A549 (cell line): ENCODE data around the gene SLC45A2. TPM values are rescaled to one million over a fixed set of nuclear protein-coding genes. Genes with fewer than 3 reads are reported as not detected.

Experiments
- ATAC-seq, 2 experiments: fragments of 200-7000 bp in 1 of 2; fragments of >200 bp in 1 of 2; cut with Nextera tagmentation in 1 of 2; cut with Tn5 transposase in 1 of 2; 3 replicates each; pipeline versions ENCODE4 v1.8.0 to v1.9.1; 2018 to 2020; ENCODE audit warnings: mild to moderate bottlenecking in 1 of 2, moderate library complexity in 1 of 2
- CTCF ChIA-PET: fragments of 300-600 bp; sonication (Branson Sonifier 250); formaldehyde crosslinking; extraction: SDS; loops from one replicate; lab custom pipeline; 2021; ENCODE audit warnings: antibody characterized with exemption, inconsistent platforms; lab: Yijun Ruan, JAX
- POLR2A ChIA-PET: fragments of 350-600 bp; formaldehyde crosslinking; extraction: SDS; loops from one replicate; lab custom pipeline; 2021; ENCODE audit warnings: antibody characterized with exemption, inconsistent platforms; lab: Yijun Ruan, JAX
- DNase-seq, 2 experiments: peaks; one replicate each; pipeline versions ENCODE4 v3.0.0 to v3.0.0-alpha.2; 2011 to 2016; ENCODE audit warnings: low read depth in 1 of 2, low spot score in 1 of 2
- FAIRE-seq: peaks from 2 replicates; lab custom pipeline; 2011; peaks lifted over from hg19 to GRCh38; lab: Jason Lieb, UNC
- H3K27ac ChIP-seq, 2 experiments: fragments of >200 bp; sonication (Bioruptor Twin); formaldehyde crosslinking; 3 replicates each; pipeline ENCODE4 v1.5.1; 2016 to 2017
- H3K4me1 ChIP-seq: fragments of >200 bp; sonication (Bioruptor Twin); formaldehyde crosslinking; 3 replicates; pipeline ENCODE4 v1.6.1; 2016
- H3K4me2 ChIP-seq: fragments of >200 bp; sonication (Bioruptor Twin); formaldehyde crosslinking; 3 replicates; pipeline ENCODE4 v1.6.1; 2016
- H3K4me3 ChIP-seq: fragments of >200 bp; sonication (Bioruptor Twin); formaldehyde crosslinking; 3 replicates; pipeline ENCODE4 v1.5.1; 2016
- H3K9me3 ChIP-seq: fragments of >200 bp; sonication (Bioruptor Twin); formaldehyde crosslinking; 3 replicates; pipeline ENCODE4 v1.6.1; 2016
- CBX2 ChIP-seq: fragments of 200-600 bp; sonication (generic); IDR thresholded peaks from 2 replicates; pipeline ENCODE4 v1.6.1; 2016; ENCODE audit warnings: low read depth, mild to moderate bottlenecking, borderline replicate concordance
- CHD4 ChIP-seq: fragments of 200-600 bp; sonication (generic); IDR thresholded peaks from 2 replicates; pipeline ENCODE4 v1.6.1; 2016; ENCODE audit warnings: antibody characterized with exemption, mild to moderate bottlenecking, borderline replicate concordance
- EHF ChIP-seq: fragments of 250-450 bp; sonication (Bioruptor Pico); IDR thresholded peaks from 2 replicates; pipeline ENCODE4 v1.5.0; 2020; ENCODE audit warnings: mild to moderate bottlenecking
- GATA3 ChIP-seq: IDR thresholded peaks from 2 replicates; pipeline ENCODE4 v1.6.1; 2012; ENCODE audit warnings: borderline replicate concordance
- HEYL ChIP-seq: fragments of 250-450 bp; sonication (Bioruptor Pico); IDR thresholded peaks from 2 replicates; pipeline ENCODE4 v1.8.0; 2021; ENCODE audit warnings: mild to moderate bottlenecking, moderate library complexity
- KDM5A ChIP-seq: fragments of 200-600 bp; sonication (generic); IDR thresholded peaks from 2 replicates; pipeline ENCODE4 v1.6.1; 2016; ENCODE audit warnings: antibody characterized with exemption, mild to moderate bottlenecking
- MAFK ChIP-seq: fragments of 450-650 bp; IDR thresholded peaks from 2 replicates; pipeline ENCODE4 v1.6.1; 2014; ENCODE audit not compliant: partially characterized antibody
- NFE2L2 ChIP-seq: fragments of 150-350 bp; conservative IDR thresholded peaks from 2 replicates; pipeline ENCODE4 v1.6.1; 2014; ENCODE audit warnings: low read length
- NPAS2 ChIP-seq: fragments of 250-450 bp; sonication (Bioruptor Pico); IDR thresholded peaks from 2 replicates; pipeline ENCODE4 v1.8.0; 2022; ENCODE audit warnings: mild to moderate bottlenecking, moderate library complexity, borderline replicate concordance
- POLR2A ChIP-seq: IDR thresholded peaks from 2 replicates; pipeline ENCODE4 v1.6.1; 2012; ENCODE audit warnings: mild to moderate bottlenecking, low read length
- POLR2AphosphoS2 ChIP-seq: conservative IDR thresholded peaks from 2 replicates; pipeline ENCODE4 v1.6.1; 2012; ENCODE audit warnings: low read length, improper control_type of control experiment, inconsistent platforms
- RAD21 ChIP-seq, 2 experiments: fragments of >200 bp in 1 of 2; sonication (Bioruptor Twin) in 1 of 2; formaldehyde crosslinking in 1 of 2; IDR thresholded peaks in 1 of 2; conservative IDR thresholded peaks in 1 of 2; 2 replicates in 1 of 2; 3 replicates in 1 of 2; pipeline ENCODE4 v1.6.1; 2012 to 2018; ENCODE audit warnings: inconsistent platforms in 1 of 2
- RARB ChIP-seq: fragments of 250-450 bp; sonication (Bioruptor Pico); IDR thresholded peaks from 2 replicates; pipeline ENCODE4 v1.8.0; 2021; ENCODE audit warnings: mild to moderate bottlenecking, moderate library complexity
- RFX5 ChIP-seq: fragments of 450-650 bp; IDR thresholded peaks from 2 replicates; pipeline ENCODE4 v1.7.1; 2014; ENCODE audit warnings: antibody characterized with exemption, mild to moderate bottlenecking, moderate library complexity
- SMC3 ChIP-seq: fragments of >200 bp; sonication (Bioruptor Twin); formaldehyde crosslinking; IDR thresholded peaks from 3 replicates; pipeline ENCODE4 v1.6.1; 2018; ENCODE audit warnings: inconsistent platforms
- USF2 ChIP-seq: fragments of 450-650 bp; IDR thresholded peaks from 2 replicates; pipeline ENCODE4 v1.6.1; 2014; ENCODE audit warnings: antibody characterized with exemption
- ZSCAN20 ChIP-seq: fragments of 250-450 bp; sonication (Bioruptor Pico); IDR thresholded peaks from 2 replicates; pipeline ENCODE4 v1.8.0; 2022; ENCODE audit warnings: mild to moderate bottlenecking, moderate library complexity
- WGBS: methylation state at CpG from one replicate; pipeline ENCODE4 v1.1.6; 2017; ENCODE audit errors: missing lambda C conversion rate; 5-methylcytosine and 5-hydroxymethylcytosine counted together
- polyA plus RNA-seq, 4 experiments: library from polyadenylated mRNA; depleted of rRNA in 3 of 4; stranded (reverse); fragments of >200 nt; fragmentation: RNase III in 1 of 4; extraction: RNeasy Plus Mini Kit Qiagen cat#74134 plus additional on column Dnase treatment in 1 of 4; gene quantifications; 2 replicates in 3 of 4; 3 replicates in 1 of 4; pipeline ENCODE4 v1.2.3, GENCODE V29; 2011 to 2017
- TF ChIP-seq, protein P1 (sequence below): IDR thresholded peaks from 2 replicates; pipeline ENCODE4 v1.6.1; 2012
- TF ChIP-seq, protein P2 (sequence below): fragments of >200 bp; sonication (Bioruptor Twin); formaldehyde crosslinking; IDR thresholded peaks from 3 replicates; pipeline ENCODE4 v1.6.1; 2016
- TF ChIP-seq, protein P3 (sequence below): fragments of 250-450 bp; sonication (Bioruptor Pico); IDR thresholded peaks from 2 replicates; pipeline ENCODE4 v1.5.0; 2020; ENCODE audit warnings: low read depth, mild to moderate bottlenecking, moderate library complexity
- TF ChIP-seq, protein P4 (sequence below): fragments of >200 bp; sonication (Bioruptor Twin); formaldehyde crosslinking; IDR thresholded peaks from 3 replicates; pipeline ENCODE4 v1.5.1; 2016

The SLC45A2 gene
- polyA plus RNA-seq, 2 of the 4 experiments (the other 2 are of a cell fraction), result not detected

- ChIA-PET POLR2A (no interaction called here), CTCF (interaction anchor here (1.7 kb wide), 1 partner anchor 10 kb away, joined by 3 read pairs; no protein-coding TSS in a partner anchor)
- no peaks in the 10 kb centered on the region for H3K9me3 ChIP-seq
- no peak for FAIRE-seq
- H3K27ac ChIP-seq, result no peak overlapping the region
- DNase-seq, result peak in 1 of 2 experiments; percentile 19
- no peak overlapping the region for H3K4me3 ChIP-seq
- no peak overlapping the region for H3K4me2 ChIP-seq
- peaks cover 4% of the 10 kb centered on the region; the same call in 2 of the 3 replicates for H3K4me1 ChIP-seq
- no peak for TF ChIP-seq NPAS2 (CRISPR knock-in tag)
- no peak for TF ChIP-seq HEYL (CRISPR knock-in tag)
- TF ChIP-seq CHD4, result no peak
- no peak for TF ChIP-seq NFE2L2
- TF ChIP-seq USF2, result no peak
- TF ChIP-seq, protein P1, sequence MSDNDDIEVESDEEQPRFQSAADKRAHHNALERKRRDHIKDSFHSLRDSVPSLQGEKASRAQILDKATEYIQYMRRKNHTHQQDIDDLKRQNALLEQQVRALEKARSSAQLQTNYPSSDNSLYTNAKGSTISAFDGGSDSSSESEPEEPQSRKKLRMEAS, result no peak
- TF ChIP-seq EHF (CRISPR knock-in tag), result no peak
- TF ChIP-seq RFX5, result no peak
- no peak for TF ChIP-seq ZSCAN20
- TF ChIP-seq POLR2AphosphoS2, result no peak
- no peak for TF ChIP-seq CBX2
- TF ChIP-seq KDM5A, result no peak
- TF ChIP-seq, protein P2, sequence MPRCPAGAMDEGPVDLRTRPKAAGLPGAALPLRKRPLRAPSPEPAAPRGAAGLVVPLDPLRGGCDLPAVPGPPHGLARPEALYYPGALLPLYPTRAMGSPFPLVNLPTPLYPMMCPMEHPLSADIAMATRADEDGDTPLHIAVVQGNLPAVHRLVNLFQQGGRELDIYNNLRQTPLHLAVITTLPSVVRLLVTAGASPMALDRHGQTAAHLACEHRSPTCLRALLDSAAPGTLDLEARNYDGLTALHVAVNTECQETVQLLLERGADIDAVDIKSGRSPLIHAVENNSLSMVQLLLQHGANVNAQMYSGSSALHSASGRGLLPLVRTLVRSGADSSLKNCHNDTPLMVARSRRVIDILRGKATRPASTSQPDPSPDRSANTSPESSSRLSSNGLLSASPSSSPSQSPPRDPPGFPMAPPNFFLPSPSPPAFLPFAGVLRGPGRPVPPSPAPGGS, result no peak
- no peak for TF ChIP-seq GATA3
- TF ChIP-seq POLR2A, result no peak
- no peak for TF ChIP-seq RARB (CRISPR knock-in tag)
- TF ChIP-seq, protein P3, sequence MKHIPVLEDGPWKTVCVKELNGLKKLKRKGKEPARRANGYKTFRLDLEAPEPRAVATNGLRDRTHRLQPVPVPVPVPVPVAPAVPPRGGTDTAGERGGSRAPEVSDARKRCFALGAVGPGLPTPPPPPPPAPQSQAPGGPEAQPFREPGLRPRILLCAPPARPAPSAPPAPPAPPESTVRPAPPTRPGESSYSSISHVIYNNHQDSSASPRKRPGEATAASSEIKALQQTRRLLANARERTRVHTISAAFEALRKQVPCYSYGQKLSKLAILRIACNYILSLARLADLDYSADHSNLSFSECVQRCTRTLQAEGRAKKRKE, result no peak
- ATAC-seq, result no peak
- 80% methylated on average over 10 of the region's 10 CpGs for WGBS
Measured at GRCh38 chr5:34001241-34001841, 16.8 kb upstream of the SLC45A2 start.

GRCh38 chr5:33999978-34000377, 15.5 kb upstream of the SLC45A2 start:
- Histone ChIP-seq H3K27ac (no peak overlapping the region), H3K4me3 (no peak overlapping the region), H3K9me3 (no peaks in the 10 kb centered on the region), H3K4me2 (no peak overlapping the region), H3K4me1 (peaks cover 4% of the 10 kb centered on the region; the same call in 2 of the 3 replicates)
- no peak for ATAC-seq
- ChIA-PET CTCF (interaction anchor here (0.8 to 2.3 kb wide), 2 partner anchors 14 to 452 kb away, joined by 3 to 8 read pairs; no protein-coding TSS in a partner anchor), POLR2A (no interaction called here)
- no peak for FAIRE-seq
- WGBS, result 92% methylated on average over 4 of the region's 4 CpGs
- no peak for DNase-seq
- TF ChIP-seq KDM5A (no peak), MAFK (peak; percentile 94)

- H3K27ac ChIP-seq, result no peak overlapping the region
- ATAC-seq (peak; percentile 90 to 94; a peak in 5 of 6 replicates), FAIRE-seq (no peak), DNase-seq (peak; percentile 47 to 70)
- peaks cover 4% of the 10 kb centered on the region; the same call in 2 of the 3 replicates for H3K4me1 ChIP-seq
- ChIA-PET POLR2A (interaction anchor here (0.6 to 1.0 kb wide), 3 partner anchors 9 to 281 kb away, joined by 3 to 4 read pairs (median 4); no protein-coding TSS in a partner anchor), CTCF (interaction anchor here (0.6 to 3.9 kb wide), 17 partner anchors 9 to 468 kb away, joined by 3 to 22 read pairs (median 5); no protein-coding TSS in a partner anchor)
- peak; percentile 64 to 66 for TF ChIP-seq RAD21 (conservative IDR thresholded peaks at IDR 0.05 in 1 of 2, IDR thresholded peaks at IDR 0.05 in 1 of 2)
- TF ChIP-seq HEYL (CRISPR knock-in tag), result no peak
- TF ChIP-seq, protein P4, sequence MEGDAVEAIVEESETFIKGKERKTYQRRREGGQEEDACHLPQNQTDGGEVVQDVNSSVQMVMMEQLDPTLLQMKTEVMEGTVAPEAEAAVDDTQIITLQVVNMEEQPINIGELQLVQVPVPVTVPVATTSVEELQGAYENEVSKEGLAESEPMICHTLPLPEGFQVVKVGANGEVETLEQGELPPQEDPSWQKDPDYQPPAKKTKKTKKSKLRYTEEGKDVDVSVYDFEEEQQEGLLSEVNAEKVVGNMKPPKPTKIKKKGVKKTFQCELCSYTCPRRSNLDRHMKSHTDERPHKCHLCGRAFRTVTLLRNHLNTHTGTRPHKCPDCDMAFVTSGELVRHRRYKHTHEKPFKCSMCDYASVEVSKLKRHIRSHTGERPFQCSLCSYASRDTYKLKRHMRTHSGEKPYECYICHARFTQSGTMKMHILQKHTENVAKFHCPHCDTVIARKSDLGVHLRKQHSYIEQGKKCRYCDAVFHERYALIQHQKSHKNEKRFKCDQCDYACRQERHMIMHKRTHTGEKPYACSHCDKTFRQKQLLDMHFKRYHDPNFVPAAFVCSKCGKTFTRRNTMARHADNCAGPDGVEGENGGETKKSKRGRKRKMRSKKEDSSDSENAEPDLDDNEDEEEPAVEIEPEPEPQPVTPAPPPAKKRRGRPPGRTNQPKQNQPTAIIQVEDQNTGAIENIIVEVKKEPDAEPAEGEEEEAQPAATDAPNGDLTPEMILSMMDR, result peak; percentile 76
- peak; percentile 75 for TF ChIP-seq SMC3
- no peak for TF ChIP-seq KDM5A
- no peaks in the 10 kb centered on the region for H3K9me3 ChIP-seq
- 32% methylated on average over 6 of the region's 6 CpGs for WGBS
- no peak overlapping the region for H3K4me2 ChIP-seq
- H3K4me3 ChIP-seq, result no peak overlapping the region
Measured at GRCh38 chr5:33997331-33997983, 13.0 kb upstream of the SLC45A2 start.
